NB4 (cell line): ENCODE measurements around the gene SRGAP1.

Experiments used
- DNase-seq: peaks from one replicate; pipeline ENCODE4 v3.0.0; 2010; ENCODE audit warnings: low read depth
- H3K4me3 ChIP-seq: one replicate; pipeline ENCODE4 v1.5.1; 2011; ENCODE audit warnings: mild to moderate bottlenecking, low read depth, low read length, moderate library complexity
- MYC ChIP-seq: IDR thresholded peaks from 2 replicates; pipeline ENCODE4 v1.6.1; 2011; ENCODE audit warnings: low read depth, low read length
- POLR2A ChIP-seq: IDR thresholded peaks from 2 replicates; pipeline ENCODE4 v1.6.1; 2011; ENCODE audit warnings: mild to moderate bottlenecking; ENCODE audit not compliant: insufficient read length; ENCODE audit errors: extremely low read depth
- TF ChIP-seq, protein P1 (sequence below): IDR thresholded peaks from one replicate; pipeline ENCODE4 v1.5.1; 2012; ENCODE audit warnings: low read depth, low read length
- TF ChIP-seq, protein P2 (sequence below): IDR thresholded peaks from 2 replicates; pipeline ENCODE4 v1.6.1; 2011; ENCODE audit warnings: low read depth, low read length

The SRGAP1 gene

DNA sequence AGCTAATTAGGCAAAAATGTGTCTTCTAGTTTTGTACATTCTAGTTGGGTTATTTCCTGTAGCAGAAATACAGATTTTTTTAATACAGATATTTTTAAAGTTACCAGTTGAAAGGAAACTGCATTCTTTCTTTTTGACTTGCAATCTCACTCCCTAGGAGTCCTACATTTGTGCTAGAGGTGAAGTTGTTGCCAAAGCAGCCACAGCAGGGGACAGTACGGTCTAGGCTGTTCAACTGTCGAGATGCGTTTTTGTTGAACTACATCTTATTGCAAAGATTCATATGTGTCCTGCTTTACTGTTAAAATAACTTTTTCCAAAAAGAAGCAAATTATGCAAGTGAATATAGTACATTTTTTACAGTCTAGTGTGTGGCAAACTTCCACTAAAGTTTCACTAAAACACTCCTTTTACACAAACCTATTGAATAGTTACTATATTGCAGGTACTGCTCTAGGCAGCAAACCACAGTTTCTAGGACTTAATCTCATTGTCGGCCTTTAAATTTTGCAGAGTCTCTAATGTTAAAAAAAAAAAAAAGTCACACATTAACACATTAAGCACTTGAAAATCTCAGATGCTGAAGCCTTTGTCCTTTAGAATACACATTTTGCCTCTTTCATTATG lies 30.2 kb upstream of the SRGAP1 start:
- DNase-seq, result no peak
- TF ChIP-seq POLR2A (no peak), MYC (no peak)
- TF ChIP-seq, protein P1, sequence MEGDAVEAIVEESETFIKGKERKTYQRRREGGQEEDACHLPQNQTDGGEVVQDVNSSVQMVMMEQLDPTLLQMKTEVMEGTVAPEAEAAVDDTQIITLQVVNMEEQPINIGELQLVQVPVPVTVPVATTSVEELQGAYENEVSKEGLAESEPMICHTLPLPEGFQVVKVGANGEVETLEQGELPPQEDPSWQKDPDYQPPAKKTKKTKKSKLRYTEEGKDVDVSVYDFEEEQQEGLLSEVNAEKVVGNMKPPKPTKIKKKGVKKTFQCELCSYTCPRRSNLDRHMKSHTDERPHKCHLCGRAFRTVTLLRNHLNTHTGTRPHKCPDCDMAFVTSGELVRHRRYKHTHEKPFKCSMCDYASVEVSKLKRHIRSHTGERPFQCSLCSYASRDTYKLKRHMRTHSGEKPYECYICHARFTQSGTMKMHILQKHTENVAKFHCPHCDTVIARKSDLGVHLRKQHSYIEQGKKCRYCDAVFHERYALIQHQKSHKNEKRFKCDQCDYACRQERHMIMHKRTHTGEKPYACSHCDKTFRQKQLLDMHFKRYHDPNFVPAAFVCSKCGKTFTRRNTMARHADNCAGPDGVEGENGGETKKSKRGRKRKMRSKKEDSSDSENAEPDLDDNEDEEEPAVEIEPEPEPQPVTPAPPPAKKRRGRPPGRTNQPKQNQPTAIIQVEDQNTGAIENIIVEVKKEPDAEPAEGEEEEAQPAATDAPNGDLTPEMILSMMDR, result no peak
- TF ChIP-seq, protein P2, sequence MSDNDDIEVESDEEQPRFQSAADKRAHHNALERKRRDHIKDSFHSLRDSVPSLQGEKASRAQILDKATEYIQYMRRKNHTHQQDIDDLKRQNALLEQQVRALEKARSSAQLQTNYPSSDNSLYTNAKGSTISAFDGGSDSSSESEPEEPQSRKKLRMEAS, result no peak
- no peak overlapping the region for H3K4me3 ChIP-seq

DNA sequence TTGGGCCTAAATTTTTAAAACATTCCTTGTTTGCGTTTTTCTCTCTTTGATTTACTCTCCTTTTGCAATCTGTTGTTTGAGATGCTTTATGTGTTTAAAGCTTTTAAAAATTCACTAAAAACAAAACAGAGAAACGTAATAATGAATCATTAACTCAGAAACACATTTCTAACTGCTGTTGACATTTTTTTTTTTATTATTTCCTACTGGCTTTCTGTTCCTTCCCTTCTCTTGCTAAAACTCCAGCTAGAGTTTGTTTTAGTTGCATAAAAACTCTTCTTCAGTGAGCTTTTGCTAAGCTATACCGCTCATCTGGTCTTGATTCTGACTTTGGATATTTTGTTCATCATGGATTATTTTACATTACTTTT lies 29.0 kb upstream of the SRGAP1 start:
- no peak for DNase-seq
- no peak for TF ChIP-seq POLR2A
- no peak for TF ChIP-seq MYC
- TF ChIP-seq, protein P1, result no peak
- TF ChIP-seq, protein P2, result no peak
- no peak overlapping the region for H3K4me3 ChIP-seq

DNA sequence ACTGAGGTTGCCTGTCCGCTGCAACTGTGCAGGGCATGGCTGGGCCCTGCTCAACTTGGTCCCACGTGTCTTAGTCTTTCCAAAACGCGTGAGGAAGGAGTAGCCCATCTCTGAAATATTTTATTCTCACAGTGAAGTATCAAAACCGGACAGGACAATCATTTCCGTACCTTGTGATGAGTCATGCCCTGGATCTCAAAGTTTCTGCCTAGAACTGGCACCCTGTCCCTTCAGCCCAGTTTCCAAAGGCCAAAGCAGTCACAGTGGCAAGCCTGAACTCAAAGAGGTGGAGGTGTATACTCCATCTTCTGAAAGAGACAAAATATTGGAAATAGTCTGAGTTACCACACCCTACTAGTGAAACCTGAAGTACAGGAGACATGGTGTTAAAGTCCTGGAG lies 28.5 kb upstream of the SRGAP1 start:
- no peak overlapping the region for H3K4me3 ChIP-seq
- TF ChIP-seq, protein P2, result no peak
- TF ChIP-seq, protein P1, result no peak
- TF ChIP-seq POLR2A (no peak), MYC (no peak)
- no peak for DNase-seq

DNA sequence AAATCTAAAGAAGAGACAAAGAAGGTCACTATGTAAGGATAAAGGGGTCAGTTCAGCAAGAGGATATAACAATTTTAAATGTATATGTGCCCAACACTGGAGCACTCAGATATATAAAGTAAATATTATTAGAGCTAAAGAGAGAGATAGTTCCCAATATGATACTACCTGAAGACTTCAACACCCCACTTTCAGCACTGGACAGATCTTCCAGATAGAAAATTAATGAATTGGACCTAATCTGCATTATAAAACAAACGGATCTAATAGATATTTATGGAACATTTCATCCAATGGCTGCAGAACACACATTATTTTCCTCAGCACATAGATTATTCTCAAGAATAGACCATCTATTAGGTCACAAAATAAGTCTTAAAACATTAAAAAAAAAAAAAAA lies 24.1 kb upstream of the SRGAP1 start:
- no peak overlapping the region for H3K4me3 ChIP-seq
- no peak for DNase-seq
- no peak for TF ChIP-seq POLR2A
- TF ChIP-seq, protein P1, result no peak
- no peak for TF ChIP-seq MYC

DNA sequence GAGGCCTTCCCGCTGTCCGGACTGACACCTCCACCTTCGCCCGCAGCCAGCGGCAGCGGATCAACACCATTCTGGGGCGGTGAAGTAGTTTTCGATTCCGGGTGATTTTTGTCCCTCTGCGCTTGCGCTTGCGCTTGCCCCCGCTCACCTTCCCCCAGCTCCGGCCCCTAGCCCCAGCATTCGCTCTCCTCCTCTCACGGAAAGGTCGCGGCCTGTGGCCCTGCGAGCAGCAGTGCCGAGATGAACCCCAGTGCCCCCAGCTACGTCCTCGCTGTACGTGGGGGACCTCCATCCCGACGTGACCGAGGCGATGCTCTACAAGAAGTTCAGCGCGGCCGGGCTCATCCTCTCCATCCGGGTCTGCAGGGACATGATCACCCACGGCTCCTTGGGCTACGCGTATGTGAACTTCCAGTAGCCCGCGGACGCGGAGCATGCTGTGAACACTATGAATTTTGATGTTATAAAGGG lies 22.7 kb upstream of the SRGAP1 start:
- TF ChIP-seq, protein P2, result no peak
- TF ChIP-seq MYC (no peak), POLR2A (no peak)
- TF ChIP-seq, protein P1, result no peak
- DNase-seq, result no peak
- no peak overlapping the region for H3K4me3 ChIP-seq

DNA sequence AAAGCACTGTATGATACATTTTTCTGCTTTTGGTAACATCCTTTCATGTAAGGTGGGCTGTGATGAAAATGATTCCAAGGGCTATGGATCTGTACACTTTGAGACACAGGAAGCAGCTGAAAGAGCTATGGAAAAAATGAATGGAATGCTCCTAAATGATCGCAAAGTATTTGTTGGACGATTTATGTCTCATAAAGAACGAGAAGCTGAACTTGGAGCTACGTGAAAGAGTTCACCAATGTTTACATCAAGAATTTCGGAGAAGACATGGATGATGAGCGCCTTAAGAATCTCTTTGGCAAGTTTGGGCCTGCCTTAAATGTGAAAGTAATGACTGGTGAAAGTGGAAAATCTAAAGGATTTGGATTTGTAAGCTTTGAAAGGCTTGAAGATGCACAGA lies 22.1 kb upstream of the SRGAP1 start:
- H3K4me3 ChIP-seq, result no peak overlapping the region
- DNase-seq, result no peak
- TF ChIP-seq, protein P1, result no peak
- TF ChIP-seq MYC (no peak), POLR2A (no peak)
- TF ChIP-seq, protein P2, result no peak
